Neural progenitor cell (in vitro differentiated cells): ENCODE data around the gene DCLRE1A. TPM values are rescaled to one million over a fixed set of nuclear protein-coding genes. Genes with fewer than 3 reads are reported as not detected.

Experiments used
- DNase-seq: peaks from one replicate; pipeline ENCODE4 v3.0.0-alpha.2; 2016; ENCODE audit warnings: low spot score
- H2AFZ ChIP-seq: fragments of 200-600 bp; sonication (generic); replicated peaks from 2 replicates; pipeline ENCODE4 v1.6.1; 2016; ENCODE audit warnings: antibody characterized with exemption
- H3F3A ChIP-seq: fragments of 200-600 bp; sonication (generic); 2 replicates; pipeline ENCODE4 v1.6.1; 2016; ENCODE audit warnings: antibody characterized with exemption, low read depth
- H3K27ac ChIP-seq: fragments of 200-600 bp; sonication (generic); 2 replicates; pipeline ENCODE4 v1.5.1; 2016; ENCODE audit warnings: mild to moderate bottlenecking
- H3K27me3 ChIP-seq: fragments of 200-600 bp; sonication (generic); 2 replicates; pipeline ENCODE4 v1.6.1; 2016; ENCODE audit warnings: mild to moderate bottlenecking, moderate library complexity
- H3K36me3 ChIP-seq: fragments of 200-600 bp; sonication (generic); 2 replicates; pipeline ENCODE4 v1.5.1; 2016
- H3K4me1 ChIP-seq: fragments of 200-600 bp; sonication (generic); 2 replicates; pipeline ENCODE4 v1.6.1; 2016; ENCODE audit warnings: mixed run types
- H3K4me2 ChIP-seq: fragments of 200-600 bp; sonication (generic); 2 replicates; pipeline ENCODE4 v1.6.1; 2016
- H3K4me3 ChIP-seq: fragments of 200-600 bp; sonication (generic); 2 replicates; pipeline ENCODE4 v1.5.1; 2016
- H3K79me2 ChIP-seq: fragments of 200-600 bp; sonication (generic); 2 replicates; pipeline ENCODE4 v1.6.1; 2016; ENCODE audit warnings: low read depth
- H3K9ac ChIP-seq: fragments of 200-600 bp; sonication (generic); 2 replicates; pipeline ENCODE4 v1.6.1; 2016
- H3K9me3 ChIP-seq: fragments of 200-600 bp; sonication (generic); 2 replicates; pipeline ENCODE4 v1.5.1; 2016; ENCODE audit warnings: low read depth
- H4K20me1 ChIP-seq: fragments of 200-600 bp; sonication (generic); 2 replicates; pipeline ENCODE4 v1.6.1; 2016; ENCODE audit warnings: low read depth
- H3K27ac Mint-ChIP-seq: 3 replicates; pipeline ENCODE4 v1.8.0; 2021; ENCODE audit warnings: mixed read lengths
- H3K27me3 Mint-ChIP-seq: 2 replicates; pipeline ENCODE4 v1.8.0; 2022; ENCODE audit warnings: low read depth, mild to moderate bottlenecking, inconsistent platforms, moderate library complexity, mixed read lengths; ENCODE audit not compliant: insufficient read depth
- H3K36me3 Mint-ChIP-seq: 3 replicates; pipeline ENCODE4 v1.8.0; 2021; ENCODE audit warnings: mixed read lengths
- H3K4me1 Mint-ChIP-seq: 3 replicates; pipeline ENCODE4 v1.8.0; 2021; ENCODE audit warnings: mixed read lengths
- H3K4me3 Mint-ChIP-seq: 3 replicates; pipeline ENCODE4 v1.8.0; 2021; ENCODE audit warnings: mild to moderate bottlenecking, moderate library complexity, mixed read lengths
- H3K9me3 Mint-ChIP-seq: 3 replicates; pipeline ENCODE4 v1.8.0; 2020; ENCODE audit warnings: mixed read lengths
- EZH2 ChIP-seq: fragments of 200-600 bp; sonication (generic); IDR thresholded peaks from 2 replicates; pipeline ENCODE4 v1.6.1; 2017; ENCODE audit warnings: antibody characterized with exemption, mild to moderate bottlenecking, moderate library complexity
- EZH2phosphoT487 ChIP-seq: fragments of 200-600 bp; sonication (generic); IDR thresholded peaks from 2 replicates; pipeline ENCODE4 v1.6.1; 2017; ENCODE audit warnings: antibody characterized with exemption
- total RNA-seq: library from RNA; depleted of rRNA; stranded (reverse); fragments of >200 nt; gene quantifications from 2 replicates; pipeline ENCODE4 v1.2.3, GENCODE V29; 2015; ENCODE audit warnings: low replicate concordance
- TF ChIP-seq, protein P1 (sequence below): fragments of 200-600 bp; sonication (generic); IDR thresholded peaks from 2 replicates; pipeline ENCODE4 v1.5.1; 2017; ENCODE audit warnings: antibody characterized with exemption, mild to moderate bottlenecking

Gene DCLRE1A
- total RNA-seq, 1 donor from 2014 or later = 35.9 TPM

DNA sequence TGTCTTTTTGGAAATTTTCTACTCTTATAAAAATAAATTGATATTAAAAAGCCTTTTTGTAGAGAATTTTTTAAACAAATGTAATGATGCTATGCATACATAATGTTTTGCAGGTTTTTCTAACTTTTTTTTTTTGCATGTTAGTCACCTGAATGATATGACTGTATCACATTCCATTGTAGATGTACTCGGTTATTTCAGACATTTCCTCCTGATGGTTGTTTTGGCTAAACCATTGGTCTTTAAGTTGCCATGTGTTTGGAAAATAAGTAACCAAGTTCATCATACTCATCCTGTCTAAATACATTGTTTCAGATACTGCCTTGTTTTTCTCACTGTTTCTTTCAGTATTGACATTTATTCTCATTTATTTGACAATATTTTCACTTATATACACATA lies 26.4 kb upstream of the DCLRE1A start:
- Mint-ChIP-seq H3K4me1 (no peaks in the 10 kb centered on the region), H3K4me3 (no peak overlapping the region), H3K36me3 (peaks cover 36% of the 10 kb centered on the region), H3K27me3 (no peaks in the 10 kb centered on the region), H3K27ac (no peak overlapping the region), H3K9me3 (peaks cover 2% of the 10 kb centered on the region)
- no peaks in the 10 kb centered on the region for H3K4me1 ChIP-seq
- no peaks in the 10 kb centered on the region for H3K9me3 ChIP-seq
- H3K4me3 ChIP-seq = no peak overlapping the region
- no peak overlapping the region for H3K9ac ChIP-seq
- TF ChIP-seq EZH2 = no peak
- TF ChIP-seq, protein P1, sequence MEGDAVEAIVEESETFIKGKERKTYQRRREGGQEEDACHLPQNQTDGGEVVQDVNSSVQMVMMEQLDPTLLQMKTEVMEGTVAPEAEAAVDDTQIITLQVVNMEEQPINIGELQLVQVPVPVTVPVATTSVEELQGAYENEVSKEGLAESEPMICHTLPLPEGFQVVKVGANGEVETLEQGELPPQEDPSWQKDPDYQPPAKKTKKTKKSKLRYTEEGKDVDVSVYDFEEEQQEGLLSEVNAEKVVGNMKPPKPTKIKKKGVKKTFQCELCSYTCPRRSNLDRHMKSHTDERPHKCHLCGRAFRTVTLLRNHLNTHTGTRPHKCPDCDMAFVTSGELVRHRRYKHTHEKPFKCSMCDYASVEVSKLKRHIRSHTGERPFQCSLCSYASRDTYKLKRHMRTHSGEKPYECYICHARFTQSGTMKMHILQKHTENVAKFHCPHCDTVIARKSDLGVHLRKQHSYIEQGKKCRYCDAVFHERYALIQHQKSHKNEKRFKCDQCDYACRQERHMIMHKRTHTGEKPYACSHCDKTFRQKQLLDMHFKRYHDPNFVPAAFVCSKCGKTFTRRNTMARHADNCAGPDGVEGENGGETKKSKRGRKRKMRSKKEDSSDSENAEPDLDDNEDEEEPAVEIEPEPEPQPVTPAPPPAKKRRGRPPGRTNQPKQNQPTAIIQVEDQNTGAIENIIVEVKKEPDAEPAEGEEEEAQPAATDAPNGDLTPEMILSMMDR = no peak
- no peak for TF ChIP-seq EZH2phosphoT487
- no peak overlapping the region for H3K27ac ChIP-seq
- peaks cover 14% of the 10 kb centered on the region for H4K20me1 ChIP-seq
- H3K36me3 ChIP-seq = peaks cover 30% of the 10 kb centered on the region
- H3F3A ChIP-seq = no peaks in the 10 kb centered on the region
- no peak overlapping the region for H2AFZ ChIP-seq
- no peak for DNase-seq
- H3K79me2 ChIP-seq = peaks cover 25% of the 10 kb centered on the region
- no peak overlapping the region for H3K4me2 ChIP-seq
- H3K27me3 ChIP-seq = no peaks in the 10 kb centered on the region

DNA sequence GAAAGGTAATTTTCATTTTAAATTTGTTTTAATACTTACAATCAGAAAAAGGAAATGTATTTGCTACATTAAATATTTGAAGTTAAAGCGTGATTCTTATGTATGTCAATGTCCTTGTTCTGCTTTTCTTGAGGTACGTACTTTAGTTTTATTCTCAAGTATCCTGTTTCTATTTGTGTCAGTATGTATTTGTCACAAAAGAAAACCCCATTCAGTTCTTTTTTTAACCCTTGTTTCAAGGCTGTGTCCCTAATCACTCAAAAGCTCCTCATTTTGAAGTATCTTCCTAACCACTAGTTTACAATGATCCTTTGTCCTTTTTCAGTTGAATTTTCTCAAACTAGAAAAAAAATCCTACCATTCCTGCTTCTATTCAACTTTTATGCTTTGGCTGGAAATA lies 25.8 kb upstream of the DCLRE1A start:
- TF ChIP-seq EZH2 (no peak), EZH2phosphoT487 (no peak)
- TF ChIP-seq, protein P1 = no peak
- Histone ChIP-seq H3K36me3 (peaks cover 25% of the 10 kb centered on the region), H3K9ac (no peak overlapping the region), H3F3A (no peaks in the 10 kb centered on the region), H2AFZ (no peak overlapping the region), H3K27me3 (no peaks in the 10 kb centered on the region), H3K27ac (no peak overlapping the region), H3K79me2 (peaks cover 30% of the 10 kb centered on the region), H3K9me3 (no peaks in the 10 kb centered on the region), H3K4me2 (no peak overlapping the region), H3K4me3 (no peak overlapping the region), H3K4me1 (no peaks in the 10 kb centered on the region), H4K20me1 (peaks cover 20% of the 10 kb centered on the region)
- H3K27ac Mint-ChIP-seq = no peak overlapping the region
- no peak overlapping the region for H3K4me3 Mint-ChIP-seq
- H3K9me3 Mint-ChIP-seq = peaks cover 2% of the 10 kb centered on the region
- no peak for DNase-seq
- H3K36me3 Mint-ChIP-seq = peaks cover 39% of the 10 kb centered on the region
- H3K27me3 Mint-ChIP-seq = no peaks in the 10 kb centered on the region
- no peaks in the 10 kb centered on the region for H3K4me1 Mint-ChIP-seq

DNA sequence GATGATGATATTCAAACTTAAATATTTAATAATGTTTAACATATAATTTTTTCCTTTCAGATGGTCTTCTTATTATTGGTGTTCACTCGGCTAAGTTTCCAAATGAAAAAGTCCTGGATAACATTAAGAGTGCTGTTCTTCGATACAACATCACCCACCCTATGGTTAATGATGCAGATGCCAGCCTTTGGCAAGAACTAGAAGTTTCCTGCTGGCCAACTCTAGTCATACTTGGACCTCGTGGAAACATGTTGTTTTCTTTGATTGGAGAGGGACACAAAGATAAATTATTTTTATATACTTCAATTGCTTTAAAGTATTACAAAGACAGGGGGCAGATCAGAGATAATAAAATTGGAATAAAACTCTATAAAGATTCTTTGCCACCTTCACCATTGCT lies 22.6 kb upstream of the DCLRE1A start:
- H4K20me1 ChIP-seq = peaks cover 23% of the 10 kb centered on the region
- Mint-ChIP-seq H3K27ac (no peak overlapping the region), H3K36me3 (peaks cover 34% of the 10 kb centered on the region), H3K27me3 (no peaks in the 10 kb centered on the region), H3K4me3 (no peak overlapping the region), H3K4me1 (no peaks in the 10 kb centered on the region), H3K9me3 (peaks cover 14% of the 10 kb centered on the region)
- no peaks in the 10 kb centered on the region for H3F3A ChIP-seq
- peaks cover 61% of the 10 kb centered on the region for H3K79me2 ChIP-seq
- H3K4me1 ChIP-seq = no peaks in the 10 kb centered on the region
- H3K4me3 ChIP-seq = no peak overlapping the region
- no peak for DNase-seq
- no peak overlapping the region for H3K27ac ChIP-seq
- H2AFZ ChIP-seq = no peak overlapping the region
- H3K27me3 ChIP-seq = no peaks in the 10 kb centered on the region
- peaks cover 19% of the 10 kb centered on the region for H3K36me3 ChIP-seq
- no peak overlapping the region for H3K4me2 ChIP-seq
- H3K9ac ChIP-seq = no peak overlapping the region
- TF ChIP-seq EZH2 = no peak
- TF ChIP-seq, protein P1 = no peak
- TF ChIP-seq EZH2phosphoT487 = no peak
- H3K9me3 ChIP-seq = no peaks in the 10 kb centered on the region
